H1 (cell line): ENCODE measurements around the gene PHOSPHO1.
A peak's percentile ranks its signal among the peaks of the same experiment; 100 is the strongest.

ENCODE experiments used
- CBX8 ChIP-seq: fragments of 300-800, 300-1000 bp; sonication (generic); IDR thresholded peaks from 2 replicates; pipeline ENCODE4 v1.7.1; 2016; ENCODE audit warnings: low read depth, low read length, borderline replicate concordance
- CTBP2 ChIP-seq: IDR thresholded peaks from 2 replicates; pipeline ENCODE4 v1.7.0; 2011; ENCODE audit warnings: borderline replicate concordance, mild to moderate bottlenecking, moderate library complexity, mixed read lengths, low read length; ENCODE audit not compliant: insufficient read depth, insufficient read length
- EZH2 ChIP-seq: fragments of 200-600 bp; sonication (generic); IDR thresholded peaks from 2 replicates; pipeline ENCODE4 v1.7.1; 2012; ENCODE audit warnings: low read depth, mild to moderate bottlenecking, moderate library complexity, low read length, inconsistent platforms; ENCODE audit not compliant: severe bottlenecking
- GABPA ChIP-seq: IDR thresholded peaks from 2 replicates; pipeline ENCODE4 v1.6.1; 2011; ENCODE audit warnings: mild to moderate bottlenecking, low read length, moderate library complexity, borderline replicate concordance; ENCODE audit not compliant: insufficient read depth
- JUN ChIP-seq: IDR thresholded peaks from 2 replicates; pipeline ENCODE4 v1.6.1; 2011; ENCODE audit warnings: low read depth, mild to moderate bottlenecking, improper control_type of control experiment, low read length
- JUND ChIP-seq: IDR thresholded peaks from 2 replicates; pipeline ENCODE4 v1.6.1; 2011; ENCODE audit warnings: mild to moderate bottlenecking, improper control_type of control experiment, low read length
- KDM5A ChIP-seq: fragments of 200-600 bp; IDR thresholded peaks from 2 replicates; pipeline ENCODE4 v1.7.1; 2012; ENCODE audit warnings: mild to moderate bottlenecking, low read length, inconsistent platforms, mixed read lengths
- POLR2A ChIP-seq, 2 experiments: IDR thresholded peaks; 1 replicate in 1 of 2; 2 replicates in 1 of 2; pipeline ENCODE4 v1.6.1; 2011; ENCODE audit warnings: low read depth in 2 of 2, low read length in 2 of 2, mild to moderate bottlenecking in 2 of 2; ENCODE audit errors: control extremely low read depth in 1 of 2
- RAD21 ChIP-seq, 2 experiments: IDR thresholded peaks in 1 of 2; conservative IDR thresholded peaks in 1 of 2; 2 replicates each; pipeline ENCODE4 v1.6.1; 2011; ENCODE audit warnings: low read depth in 2 of 2, low read length in 2 of 2, improper control_type of control experiment in 1 of 2, inconsistent platforms in 1 of 2, mild to moderate bottlenecking in 1 of 2, moderate library complexity in 1 of 2
- SUZ12 ChIP-seq: fragments of 200-600 bp; sonication (generic); IDR thresholded peaks from 2 replicates; pipeline ENCODE4 v1.6.1; 2012; ENCODE audit warnings: mild to moderate bottlenecking, inconsistent platforms, low read length, moderate library complexity, mixed read lengths
- TF ChIP-seq, protein P1 (sequence below), 3 experiments: IDR thresholded peaks; 1 replicate in 2 of 3; 2 replicates in 1 of 3; pipeline versions ENCODE4 v1.5.1 to v1.6.1; 2011; ENCODE audit warnings: low read length in 3 of 3, mild to moderate bottlenecking in 3 of 3, inconsistent platforms in 2 of 3, low read depth in 1 of 3, moderate library complexity in 1 of 3; ENCODE audit not compliant: insufficient read depth in 1 of 3; ENCODE audit errors: control extremely low read depth in 1 of 3

DNA sequence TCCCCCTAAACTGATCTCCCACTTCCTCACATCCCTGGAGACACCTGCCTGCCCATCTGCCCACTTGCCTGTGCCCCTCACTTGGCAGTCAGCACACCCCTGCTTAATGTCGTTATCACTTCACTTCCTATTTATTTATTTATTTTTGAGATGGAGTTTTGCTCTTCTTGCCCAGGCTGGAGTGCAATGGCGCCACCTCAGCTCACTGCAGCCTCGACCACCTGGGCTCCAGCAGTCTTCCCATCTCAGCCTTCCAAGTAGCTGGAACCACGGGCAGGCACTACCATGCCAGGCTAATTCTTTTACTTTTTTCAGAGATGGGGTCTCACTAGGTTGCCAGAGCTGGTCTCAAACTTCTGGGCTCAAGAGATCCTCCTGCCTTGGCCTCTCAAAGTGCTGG is 23.5 kb upstream of the PHOSPHO1 start:
- TF ChIP-seq CBX8, result no peak
- TF ChIP-seq, protein P1, sequence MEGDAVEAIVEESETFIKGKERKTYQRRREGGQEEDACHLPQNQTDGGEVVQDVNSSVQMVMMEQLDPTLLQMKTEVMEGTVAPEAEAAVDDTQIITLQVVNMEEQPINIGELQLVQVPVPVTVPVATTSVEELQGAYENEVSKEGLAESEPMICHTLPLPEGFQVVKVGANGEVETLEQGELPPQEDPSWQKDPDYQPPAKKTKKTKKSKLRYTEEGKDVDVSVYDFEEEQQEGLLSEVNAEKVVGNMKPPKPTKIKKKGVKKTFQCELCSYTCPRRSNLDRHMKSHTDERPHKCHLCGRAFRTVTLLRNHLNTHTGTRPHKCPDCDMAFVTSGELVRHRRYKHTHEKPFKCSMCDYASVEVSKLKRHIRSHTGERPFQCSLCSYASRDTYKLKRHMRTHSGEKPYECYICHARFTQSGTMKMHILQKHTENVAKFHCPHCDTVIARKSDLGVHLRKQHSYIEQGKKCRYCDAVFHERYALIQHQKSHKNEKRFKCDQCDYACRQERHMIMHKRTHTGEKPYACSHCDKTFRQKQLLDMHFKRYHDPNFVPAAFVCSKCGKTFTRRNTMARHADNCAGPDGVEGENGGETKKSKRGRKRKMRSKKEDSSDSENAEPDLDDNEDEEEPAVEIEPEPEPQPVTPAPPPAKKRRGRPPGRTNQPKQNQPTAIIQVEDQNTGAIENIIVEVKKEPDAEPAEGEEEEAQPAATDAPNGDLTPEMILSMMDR (IDR thresholded peaks at IDR 0.05; ENCODE audit: control extremely low read depth in 1 of 3, insufficient read depth in 1 of 3, low read depth in 1 of 3, low read length in 3 of 3), result peak; percentile 29 to 33 (median 32); a peak in 3 of 4 replicates
- no peak for TF ChIP-seq JUND
- TF ChIP-seq JUN, result no peak
- no peak for TF ChIP-seq KDM5A
- no peak for TF ChIP-seq SUZ12
- TF ChIP-seq EZH2, result no peak
- no peak for TF ChIP-seq CTBP2
- no peak for TF ChIP-seq POLR2A (IDR thresholded peaks at IDR 0.05; ENCODE audit: control extremely low read depth in 1 of 2, low read depth in 2 of 2, low read length in 2 of 2)
- no peak for TF ChIP-seq GABPA
- peak; percentile 8 to 29; a peak in 3 of 4 replicates for TF ChIP-seq RAD21 (IDR thresholded peaks at IDR 0.05 in 1 of 2, conservative IDR thresholded peaks at IDR 0.05 in 1 of 2; ENCODE audit: low read depth in 2 of 2, low read length in 2 of 2)
